Measurements from ENCODE around the gene ME1.
"Not testable (repeated sequence)": the region's sequence is repeated elsewhere in the genome, so short reads cannot be mapped to it uniquely, and the experiment has no call there.

Gene ME1

GRCh38 chr6:83250235-83250634, 180.6 kb downstream of the ME1 start:
- DNase-seq = no peak

- no peak for DNase-seq
Measured at GRCh38 chr6:83247471-83247870, 183.4 kb downstream of the ME1 start.

- no peak for DNase-seq
Measured at GRCh38 chr6:83231146-83231545, 199.7 kb downstream of the ME1 start.

- DNase-seq = no peak
Measured at GRCh38 chr6:83226517-83226916, 204.3 kb downstream of the ME1 start.

- no peak for DNase-seq
Measured at GRCh38 chr6:83221889-83222479, 208.9 kb downstream of the ME1 start.

- DNase-seq = no peak
Measured at GRCh38 chr6:83221276-83221675, 209.6 kb downstream of the ME1 start.

GRCh38 chr6:83220121-83220520, 210.7 kb downstream of the ME1 start:
- no peak for DNase-seq

GRCh38 chr6:83218646-83219045, 212.2 kb downstream of the ME1 start:
- no peak for DNase-seq

GRCh38 chr6:83216806-83217205, 214.0 kb downstream of the ME1 start:
- DNase-seq = no peak

- DNase-seq = peak; percentile 9
Measured at GRCh38 chr6:83215131-83216047, 215.5 kb downstream of the ME1 start.

- no peak for DNase-seq
Measured at GRCh38 chr6:83202031-83202430, 228.8 kb downstream of the ME1 start.

- no peak for DNase-seq
Measured at GRCh38 chr6:83199863-83200225, 231.0 kb downstream of the ME1 start.

GRCh38 chr6:83199173-83199862, 231.5 kb downstream of the ME1 start:
- DNase-seq = no peak

- no peak for DNase-seq
Measured at GRCh38 chr6:83198486-83199172, 232.2 kb downstream of the ME1 start.

GRCh38 chr6:83193747-83194566, 236.9 kb downstream of the ME1 start:
- DNase-seq = peak; percentile 18

GRCh38 chr6:83192871-83193746, 237.7 kb downstream of the ME1 start, which contains the start of the genes PGM3 and RWDD2A:
Gene PGM3 (minus strand): TSS chr6:83193265. CDS start chr6:83191012, 2,253 bp downstream.
Gene RWDD2A (plus strand): TSS chr6:83193357. CDS start chr6:83194452, 1,095 bp downstream.
- peak; percentile 56 for DNase-seq

- DNase-seq = no peak
Measured at GRCh38 chr6:83192456-83192855, 238.4 kb downstream of the ME1 start.

GRCh38 chr6:83191974-83192373, 238.9 kb downstream of the ME1 start:
- DNase-seq = not testable (repeated sequence)

GRCh38 chr6:83190626-83191025, 240.2 kb downstream of the ME1 start:
- no peak for DNase-seq

GRCh38 chr6:83188501-83188900, 242.3 kb downstream of the ME1 start:
- DNase-seq = no peak

- DNase-seq = no peak
Measured at GRCh38 chr6:83185096-83185495, 245.8 kb downstream of the ME1 start.

Measured in NCI-H2107 (cell line).